Activated B cell treated with CpG ODN at 0.5 μM for 24 hours (primary cell): Measurements from ENCODE around the gene AKAP1. TPM values are rescaled to one million over a fixed set of nuclear protein-coding genes. Genes with fewer than 3 reads are reported as not detected.

Experiments used
- ATAC-seq: fragments of 200-7000 bp; cut with Tn5 transposase; one replicate; pipeline ENCODE4 v1.10.0; 2021; ENCODE audit warnings: low read depth, mild to moderate bottlenecking, moderate library complexity
- CTCF ChIA-PET: fragments of 350-600 bp; sonication (Branson Sonifier 250); formaldehyde crosslinking; loops from one replicate; lab custom pipeline; 2021; ENCODE audit warnings: antibody characterized with exemption; lab: Charles Lee
- POLR2A ChIA-PET: fragments of 350-600 bp; sonication (Branson Sonifier 250); formaldehyde crosslinking; loops from one replicate; lab custom pipeline; 2021; ENCODE audit warnings: antibody characterized with exemption; lab: Charles Lee
- DNase-seq: peaks from one replicate; pipeline ENCODE4 v3.0.0; 2022
- H3K27ac Mint-ChIP-seq: one replicate; pipeline ENCODE4 v1.8.0; 2020; ENCODE audit warnings: mixed read lengths
- H3K27me3 Mint-ChIP-seq: one replicate; pipeline ENCODE4 v1.8.0; 2021; ENCODE audit warnings: mixed read lengths
- H3K36me3 Mint-ChIP-seq: one replicate; pipeline ENCODE4 v1.8.0; 2021; ENCODE audit warnings: low read depth, mixed read lengths
- H3K4me1 Mint-ChIP-seq: one replicate; pipeline ENCODE4 v1.8.0; 2021; ENCODE audit warnings: mixed read lengths
- H3K4me3 Mint-ChIP-seq: one replicate; pipeline ENCODE4 v1.8.0; 2020; ENCODE audit warnings: mild to moderate bottlenecking, mixed read lengths
- H3K9me3 Mint-ChIP-seq: one replicate; pipeline ENCODE4 v1.8.0; 2020; ENCODE audit warnings: mixed read lengths
- CTCF ChIP-seq: fragments of 200-600 bp; IDR thresholded peaks from one replicate; pipeline ENCODE4 v1.8.0; 2022; ENCODE audit warnings: antibody characterized with exemption, mild to moderate bottlenecking
- intact Hi-C: fragments of 100-400 bp; cut with micrococcal nuclease; formaldehyde crosslinking; loops from one replicate; pipeline ENCODE4 v1.15.1; 2024
- total RNA-seq: library from RNA; stranded (reverse); gene quantifications from 2 replicates; pipeline ENCODE4 v1.2.3, GENCODE V29; 2022

Gene AKAP1
- total RNA-seq, 1 donor from 2014 or later: 22.5 TPM

GRCh38 chr17:57115916-57116315 is 30.9 kb downstream of the AKAP1 start:
- Mint-ChIP-seq H3K27ac (no peak overlapping the region), H3K4me3 (no peak overlapping the region), H3K27me3 (no peaks in the 10 kb centered on the region), H3K36me3 (peaks cover 83% of the 10 kb centered on the region), H3K9me3 (no peaks in the 10 kb centered on the region), H3K4me1 (no peaks in the 10 kb centered on the region)
- DNase-seq: no peak
- CTCF ChIA-PET: no interaction called here
- intact Hi-C loops: loop anchor here (2.0 to 10.0 kb wide), 3 partner anchors 69 to 297 kb away; no protein-coding TSS in a partner anchor
- no peak for TF ChIP-seq CTCF
- POLR2A ChIA-PET: no interaction called here
- ATAC-seq: no peak

- CTCF ChIA-PET: no interaction called here
- H3K27ac Mint-ChIP-seq: no peak overlapping the region
- POLR2A ChIA-PET: no interaction called here
- no peak for ATAC-seq
- no peaks in the 10 kb centered on the region for H3K9me3 Mint-ChIP-seq
- DNase-seq: no peak
- intact Hi-C loops: loop anchor here (10.0 kb wide), 1 partner anchor 113 kb away; no protein-coding TSS in a partner anchor
- H3K4me3 Mint-ChIP-seq: no peak overlapping the region
- no peaks in the 10 kb centered on the region for H3K27me3 Mint-ChIP-seq
- peaks cover 84% of the 10 kb centered on the region for H3K36me3 Mint-ChIP-seq
- H3K4me1 Mint-ChIP-seq: no peaks in the 10 kb centered on the region
- TF ChIP-seq CTCF: no peak
Observed at GRCh38 chr17:57117798-57118197, 32.8 kb downstream of the AKAP1 start.

- Mint-ChIP-seq H3K4me3 (no peak overlapping the region), H3K27me3 (no peaks in the 10 kb centered on the region), H3K27ac (no peak overlapping the region), H3K9me3 (no peaks in the 10 kb centered on the region), H3K4me1 (no peaks in the 10 kb centered on the region), H3K36me3 (peaks cover 78% of the 10 kb centered on the region)
- ChIA-PET CTCF (no interaction called here), POLR2A (interaction anchor here (0.7 kb wide), 1 partner anchor 11 kb away, joined by 4 read pairs; no protein-coding TSS in a partner anchor)
- ATAC-seq: no peak
- TF ChIP-seq CTCF: no peak
- intact Hi-C loops: no loop called here
- no peak for DNase-seq
Observed at GRCh38 chr17:57120814-57121213, 35.8 kb downstream of the AKAP1 start.

- H3K27ac Mint-ChIP-seq: no peak overlapping the region
- no peaks in the 10 kb centered on the region for H3K9me3 Mint-ChIP-seq
- CTCF ChIA-PET: interaction anchor here (1.1 kb wide), 1 partner anchor 626 kb away, joined by 3 read pairs; no protein-coding TSS in a partner anchor
- DNase-seq: no peak
- POLR2A ChIA-PET: no interaction called here
- no peaks in the 10 kb centered on the region for H3K4me1 Mint-ChIP-seq
- ATAC-seq: no peak
- no peaks in the 10 kb centered on the region for H3K27me3 Mint-ChIP-seq
- peaks cover 71% of the 10 kb centered on the region for H3K36me3 Mint-ChIP-seq
- intact Hi-C loops: no loop called here
- no peak overlapping the region for H3K4me3 Mint-ChIP-seq
- TF ChIP-seq CTCF: no peak
Observed at GRCh38 chr17:57121308-57122042, 36.4 kb downstream of the AKAP1 start.

GRCh38 chr17:57124053-57124452 is 39.0 kb downstream of the AKAP1 start:
- ATAC-seq (no peak), DNase-seq (no peak)
- TF ChIP-seq CTCF: no peak
- Mint-ChIP-seq H3K4me1 (no peaks in the 10 kb centered on the region), H3K27ac (no peak overlapping the region), H3K27me3 (no peaks in the 10 kb centered on the region), H3K36me3 (peaks cover 45% of the 10 kb centered on the region), H3K4me3 (no peak overlapping the region), H3K9me3 (no peaks in the 10 kb centered on the region)
- POLR2A ChIA-PET: no interaction called here
- CTCF ChIA-PET: interaction anchor here (0.6 to 1.3 kb wide), 2 partner anchors 622 to 1051 kb away, joined by 3 read pairs; no protein-coding TSS in a partner anchor
- intact Hi-C loops: no loop called here
